ENCODE data around the gene MRPL20. TPM values are rescaled to one million over a fixed set of nuclear protein-coding genes. Genes with fewer than 3 reads are reported as not detected.

The MRPL20 gene
- total and polyA plus RNA-seq, 8 donors = 53.9 to 187 (median 111) TPM

DNA sequence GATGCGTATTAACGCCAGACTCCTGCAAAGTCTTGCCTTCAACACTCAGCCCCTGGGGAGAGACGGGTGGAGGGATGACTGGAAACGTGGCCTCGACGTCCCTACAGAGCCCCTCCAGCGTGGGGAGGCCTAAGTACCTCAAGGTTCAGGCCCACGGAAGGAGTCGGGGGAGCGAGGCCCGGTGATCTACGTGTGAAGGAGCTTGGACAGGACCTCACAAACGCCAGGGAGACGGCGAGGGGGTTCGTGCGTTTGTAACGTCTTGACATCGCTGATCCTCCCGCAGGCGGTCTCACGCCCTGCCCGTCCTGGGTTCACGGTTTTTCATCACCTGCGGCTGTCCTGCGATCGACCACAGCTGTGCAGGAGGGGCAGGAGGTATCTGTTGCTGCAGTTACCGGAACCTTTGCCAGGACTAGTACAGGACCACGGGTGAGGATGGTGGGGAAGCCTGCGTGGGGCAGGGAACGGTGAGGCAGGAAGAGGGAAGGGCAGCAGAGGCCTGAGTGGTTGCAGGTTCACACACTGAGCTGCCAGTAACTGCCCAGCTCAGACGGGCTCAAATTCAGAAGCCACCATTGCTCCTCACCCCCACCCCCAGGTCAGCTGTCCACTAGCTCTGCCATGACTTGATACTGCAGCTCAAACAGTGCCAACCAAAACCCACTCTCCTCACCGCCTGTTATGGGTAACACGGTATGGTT lies 7.1 kb downstream of the MRPL20 start:
- WGBS, 5 donors = 3 to 7% (median 4%) methylated on average over 11 to 34 of the region's 34 CpGs
- Histone ChIP-seq H3K9me3 (no peaks in the 10 kb centered on the region), H3K27ac (peak overlapping the region; percentile 84 to 94 (median 90)), H3K4me3 (peak overlapping the region; percentile 87 to 100 (median 99)), H3K27me3 (no peaks in the 10 kb centered on the region), H3K36me3 (peaks cover 62 to 77% (median 75%) of the 10 kb centered on the region in 4 donors), H3K4me1 (peaks cover 26 to 84% (median 64%) of the 10 kb centered on the region in 4 donors)
- no peak for DNase-seq
- TF ChIP-seq POLR2AphosphoS5 (IDR thresholded peaks at IDR 0.05) = peak in 2 of 3 donors; percentile 2 to 7
- TF ChIP-seq, protein P1, sequence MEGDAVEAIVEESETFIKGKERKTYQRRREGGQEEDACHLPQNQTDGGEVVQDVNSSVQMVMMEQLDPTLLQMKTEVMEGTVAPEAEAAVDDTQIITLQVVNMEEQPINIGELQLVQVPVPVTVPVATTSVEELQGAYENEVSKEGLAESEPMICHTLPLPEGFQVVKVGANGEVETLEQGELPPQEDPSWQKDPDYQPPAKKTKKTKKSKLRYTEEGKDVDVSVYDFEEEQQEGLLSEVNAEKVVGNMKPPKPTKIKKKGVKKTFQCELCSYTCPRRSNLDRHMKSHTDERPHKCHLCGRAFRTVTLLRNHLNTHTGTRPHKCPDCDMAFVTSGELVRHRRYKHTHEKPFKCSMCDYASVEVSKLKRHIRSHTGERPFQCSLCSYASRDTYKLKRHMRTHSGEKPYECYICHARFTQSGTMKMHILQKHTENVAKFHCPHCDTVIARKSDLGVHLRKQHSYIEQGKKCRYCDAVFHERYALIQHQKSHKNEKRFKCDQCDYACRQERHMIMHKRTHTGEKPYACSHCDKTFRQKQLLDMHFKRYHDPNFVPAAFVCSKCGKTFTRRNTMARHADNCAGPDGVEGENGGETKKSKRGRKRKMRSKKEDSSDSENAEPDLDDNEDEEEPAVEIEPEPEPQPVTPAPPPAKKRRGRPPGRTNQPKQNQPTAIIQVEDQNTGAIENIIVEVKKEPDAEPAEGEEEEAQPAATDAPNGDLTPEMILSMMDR (IDR thresholded peaks at IDR 0.05) = no peak
- intact Hi-C loops (cut with DNase I; ENCODE audit: low total_unique reads) = no loop called here

GRCh38 chr1:1399187-1399871 lies 7.8 kb downstream of the MRPL20 start, which contains the start of gene CCNL2:
Gene CCNL2, minus strand, starts transcription at chr1:1399335. Its CDS starts 29 bp downstream, at chr1:1399306.
- TF ChIP-seq POLR2AphosphoS5 (IDR thresholded peaks at IDR 0.05) (peak in 2 of 3 donors; percentile 77 to 94), POLR2A (IDR thresholded peaks at IDR 0.05) (no peak)
- TF ChIP-seq, protein P1 (IDR thresholded peaks at IDR 0.05) = peak in 5 of 7 experiments; percentile 56 to 81 (median 65)
- Histone ChIP-seq H3K27ac (peak within 1 kb of the TSS; percentile 84 to 94 (median 90)), H3K36me3 (peaks cover 62 to 77% (median 75%) of the 10 kb centered on the region in 4 donors), H3K4me3 (peak within 1 kb of the TSS; percentile 87 to 100 (median 99)), H3K4me1 (peaks cover 26 to 78% (median 59%) of the 10 kb centered on the region in 4 donors), H3K27me3 (no peaks in the 10 kb centered on the region), H3K9me3 (no peaks in the 10 kb centered on the region)
- peak; percentile 99 to 100 for DNase-seq
- intact Hi-C loops (cut with DNase I; ENCODE audit: low total_unique reads) = no loop called here
- 0 to 1% (median 0%) methylated on average over 22 to 86 of the region's 86 CpGs for WGBS, 5 donors

DNA sequence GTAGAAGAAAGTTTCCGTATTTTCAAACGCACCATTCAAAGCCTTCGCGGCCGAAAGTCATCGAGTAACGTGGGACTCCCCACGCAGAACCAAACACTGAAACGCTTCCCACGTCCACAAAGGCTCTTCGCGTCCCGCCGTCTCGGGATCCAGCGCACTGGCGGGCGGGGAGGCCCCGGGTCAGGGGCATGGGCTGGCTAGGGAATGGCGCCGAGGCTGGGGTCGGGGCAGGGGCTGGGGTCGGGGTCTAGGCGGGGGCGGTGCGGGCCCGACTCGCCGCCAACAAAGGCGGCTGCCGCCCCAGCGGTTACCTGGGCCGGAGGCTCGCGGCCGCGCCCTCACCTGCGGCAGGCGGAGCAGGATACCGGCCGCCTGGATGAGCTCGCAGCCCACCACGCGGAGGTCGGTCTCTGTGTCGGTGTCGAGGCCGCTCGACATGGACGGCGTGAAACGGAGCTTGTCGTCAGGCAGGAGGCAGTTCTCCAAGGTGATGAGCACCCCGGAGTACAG lies 8.4 kb downstream of the MRPL20 start:
- Histone ChIP-seq H3K36me3 (peaks cover 63 to 77% (median 75%) of the 10 kb centered on the region in 4 donors), H3K9me3 (no peaks in the 10 kb centered on the region), H3K27me3 (no peaks in the 10 kb centered on the region), H3K27ac (peak overlapping the region; percentile 81 to 94 (median 90)), H3K4me3 (peak overlapping the region; percentile 87 to 100 (median 99)), H3K4me1 (peaks cover 26 to 75% (median 58%) of the 10 kb centered on the region in 4 donors)
- intact Hi-C loops (cut with DNase I; ENCODE audit: low total_unique reads) = no loop called here
- WGBS, 5 donors = 0 to 1% (median 0%) methylated on average over 5 to 54 of the region's 54 CpGs
- TF ChIP-seq EP300 (IDR thresholded peaks at IDR 0.05) = no peak
- no peak for TF ChIP-seq POLR2A (IDR thresholded peaks at IDR 0.05)
- TF ChIP-seq, protein P1 (IDR thresholded peaks at IDR 0.05) = no peak
- TF ChIP-seq POLR2AphosphoS5 (IDR thresholded peaks at IDR 0.05) = no peak
- no peak for DNase-seq

DNA sequence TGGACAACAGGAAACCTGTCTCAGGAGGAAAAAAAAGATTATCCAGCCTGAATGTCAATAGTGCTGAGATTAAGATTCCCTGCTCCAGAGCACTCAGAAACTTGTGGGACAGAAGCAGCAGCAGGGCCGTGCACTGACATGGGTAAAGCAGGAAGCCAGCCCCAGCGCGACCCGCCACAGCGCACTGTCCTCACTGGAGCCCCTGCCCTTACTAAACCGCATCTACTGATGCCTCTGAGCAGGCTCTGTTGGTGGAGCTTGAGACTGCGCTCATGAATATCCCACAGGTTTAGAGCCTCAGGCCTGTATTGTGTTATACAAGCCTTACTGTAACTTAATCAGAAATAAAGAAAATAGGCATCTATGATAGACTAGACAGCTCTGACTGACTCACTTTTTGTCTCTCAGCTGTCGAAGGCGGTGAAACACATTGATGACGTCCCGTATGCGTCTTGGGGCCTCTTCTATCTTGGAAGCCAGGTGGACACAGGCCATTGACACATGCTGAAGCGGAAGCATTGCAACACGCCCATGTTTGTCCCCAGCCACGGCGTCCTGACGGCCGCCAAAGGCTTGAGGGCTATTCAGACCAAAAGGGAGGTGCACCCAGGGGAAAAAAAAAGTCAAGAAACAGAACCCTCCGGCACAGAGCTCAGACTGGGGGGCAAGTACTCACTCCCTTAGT lies 9.1 kb downstream of the MRPL20 start:
- H3K36me3 ChIP-seq = peaks cover 64 to 77% (median 75%) of the 10 kb centered on the region in 4 donors
- peak in 1 of 2 donors; percentile 41 for DNase-seq
- WGBS, 5 donors = 38 to 60% (median 46%) methylated on average over 17 to 19 of the region's 19 CpGs
- peak overlapping the region in 4 of 5 donors; percentile 84 to 94 (median 90) for H3K27ac ChIP-seq
- H3K4me1 ChIP-seq = peaks cover 26 to 67% (median 59%) of the 10 kb centered on the region in 4 donors
- no peaks in the 10 kb centered on the region for H3K27me3 ChIP-seq
- no peaks in the 10 kb centered on the region for H3K9me3 ChIP-seq
- TF ChIP-seq POLR2A (IDR thresholded peaks at IDR 0.05) = no peak
- no peak for TF ChIP-seq POLR2AphosphoS5 (IDR thresholded peaks at IDR 0.05)
- TF ChIP-seq, protein P1 (IDR thresholded peaks at IDR 0.05) = no peak
- TF ChIP-seq EP300 (IDR thresholded peaks at IDR 0.05) = no peak
- intact Hi-C loops (cut with DNase I; ENCODE audit: low total_unique reads) = no loop called here
- H3K4me3 ChIP-seq = peak overlapping the region; percentile 87 to 100 (median 99)
